MM.1S (cell line): Measurements from ENCODE around the gene IKBKG.
"Not testable (repeated sequence)": the region's sequence is repeated elsewhere in the genome, so short reads cannot be mapped to it uniquely, and the experiment has no call there.

Experiments used
- CTCF ChIP-seq: fragments of 300-600 bp; sonication (generic); IDR thresholded peaks from 2 replicates; pipeline ENCODE4 v1.5.1; 2016; ENCODE audit warnings: antibody characterized with exemption, low read length, mixed read lengths
- EZH2 ChIP-seq: fragments of 300-600 bp; sonication (generic); optimal IDR thresholded peaks from 2 replicates; pipeline ENCODE3; 2017; ENCODE audit warnings: low read depth, mild to moderate bottlenecking, antibody characterized with exemption, low read length, mixed read lengths
- EZH2phosphoT487 ChIP-seq: fragments of 300-600 bp; sonication (generic); IDR thresholded peaks from 2 replicates; pipeline ENCODE4 v1.6.1; 2018; ENCODE audit warnings: antibody characterized with exemption, low read length

GRCh38 chrX:154613586-154613985 lies 66.2 kb downstream of the IKBKG start:
- not testable (repeated sequence) for TF ChIP-seq EZH2, CTCF, EZH2phosphoT487
